Left ventricle myocardium superior (tissue), 1 donor: ENCODE results near the gene NBEA. TPM values are rescaled to one million over a fixed set of nuclear protein-coding genes. Genes with fewer than 3 reads are reported as not detected.
A peak's percentile ranks its signal among the peaks of the same experiment; 100 is the strongest.
"Not testable (repeated sequence)": the region's sequence is repeated elsewhere in the genome, so short reads cannot be mapped to it uniquely, and the experiment has no call there.

ENCODE experiments used
- ATAC-seq: fragments of 200-7000 bp; cut with Tn5 transposase; one replicate; pipeline ENCODE4 v1.9.1; 2020; ENCODE audit warnings: mild to moderate bottlenecking, moderate library complexity
- DNase-seq: peaks from one replicate; pipeline ENCODE4 v3.0.0-alpha.2; 2020
- intact Hi-C: fragments of 100-400 bp; cut with micrococcal nuclease; formaldehyde crosslinking; loops from one replicate; pipeline ENCODE4 v1.11.0; 2022
- long read RNA-seq: library from polyadenylated mRNA; unstranded; transcript quantifications from one replicate; pipeline ENCODE4 v2.0.0, GENCODE V29; 2021
- total RNA-seq: library from RNA; stranded (reverse); fragmentation: NEBNext Ultra II Directional; extraction: Animal tissue kit (Norgen Biotek cat#: 25700); gene quantifications from one replicate; pipeline ENCODE4 v1.2.1, GENCODE V29; 2021
- donor health status: DM: no; HTN: yes; CAD: no; lungs with severe emphysema.

NBEA gene, protein sequence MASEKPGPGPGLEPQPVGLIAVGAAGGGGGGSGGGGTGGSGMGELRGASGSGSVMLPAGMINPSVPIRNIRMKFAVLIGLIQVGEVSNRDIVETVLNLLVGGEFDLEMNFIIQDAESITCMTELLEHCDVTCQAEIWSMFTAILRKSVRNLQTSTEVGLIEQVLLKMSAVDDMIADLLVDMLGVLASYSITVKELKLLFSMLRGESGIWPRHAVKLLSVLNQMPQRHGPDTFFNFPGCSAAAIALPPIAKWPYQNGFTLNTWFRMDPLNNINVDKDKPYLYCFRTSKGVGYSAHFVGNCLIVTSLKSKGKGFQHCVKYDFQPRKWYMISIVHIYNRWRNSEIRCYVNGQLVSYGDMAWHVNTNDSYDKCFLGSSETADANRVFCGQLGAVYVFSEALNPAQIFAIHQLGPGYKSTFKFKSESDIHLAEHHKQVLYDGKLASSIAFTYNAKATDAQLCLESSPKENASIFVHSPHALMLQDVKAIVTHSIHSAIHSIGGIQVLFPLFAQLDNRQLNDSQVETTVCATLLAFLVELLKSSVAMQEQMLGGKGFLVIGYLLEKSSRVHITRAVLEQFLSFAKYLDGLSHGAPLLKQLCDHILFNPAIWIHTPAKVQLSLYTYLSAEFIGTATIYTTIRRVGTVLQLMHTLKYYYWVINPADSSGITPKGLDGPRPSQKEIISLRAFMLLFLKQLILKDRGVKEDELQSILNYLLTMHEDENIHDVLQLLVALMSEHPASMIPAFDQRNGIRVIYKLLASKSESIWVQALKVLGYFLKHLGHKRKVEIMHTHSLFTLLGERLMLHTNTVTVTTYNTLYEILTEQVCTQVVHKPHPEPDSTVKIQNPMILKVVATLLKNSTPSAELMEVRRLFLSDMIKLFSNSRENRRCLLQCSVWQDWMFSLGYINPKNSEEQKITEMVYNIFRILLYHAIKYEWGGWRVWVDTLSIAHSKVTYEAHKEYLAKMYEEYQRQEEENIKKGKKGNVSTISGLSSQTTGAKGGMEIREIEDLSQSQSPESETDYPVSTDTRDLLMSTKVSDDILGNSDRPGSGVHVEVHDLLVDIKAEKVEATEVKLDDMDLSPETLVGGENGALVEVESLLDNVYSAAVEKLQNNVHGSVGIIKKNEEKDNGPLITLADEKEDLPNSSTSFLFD (N-terminal part only)
- total RNA-seq = 20.7 TPM
- long read RNA-seq, partial matches to known transcripts = 7 of 14 reads
- long read RNA-seq, other reads (novel, unspliced or antisense) = 7 of 14 reads

DNA sequence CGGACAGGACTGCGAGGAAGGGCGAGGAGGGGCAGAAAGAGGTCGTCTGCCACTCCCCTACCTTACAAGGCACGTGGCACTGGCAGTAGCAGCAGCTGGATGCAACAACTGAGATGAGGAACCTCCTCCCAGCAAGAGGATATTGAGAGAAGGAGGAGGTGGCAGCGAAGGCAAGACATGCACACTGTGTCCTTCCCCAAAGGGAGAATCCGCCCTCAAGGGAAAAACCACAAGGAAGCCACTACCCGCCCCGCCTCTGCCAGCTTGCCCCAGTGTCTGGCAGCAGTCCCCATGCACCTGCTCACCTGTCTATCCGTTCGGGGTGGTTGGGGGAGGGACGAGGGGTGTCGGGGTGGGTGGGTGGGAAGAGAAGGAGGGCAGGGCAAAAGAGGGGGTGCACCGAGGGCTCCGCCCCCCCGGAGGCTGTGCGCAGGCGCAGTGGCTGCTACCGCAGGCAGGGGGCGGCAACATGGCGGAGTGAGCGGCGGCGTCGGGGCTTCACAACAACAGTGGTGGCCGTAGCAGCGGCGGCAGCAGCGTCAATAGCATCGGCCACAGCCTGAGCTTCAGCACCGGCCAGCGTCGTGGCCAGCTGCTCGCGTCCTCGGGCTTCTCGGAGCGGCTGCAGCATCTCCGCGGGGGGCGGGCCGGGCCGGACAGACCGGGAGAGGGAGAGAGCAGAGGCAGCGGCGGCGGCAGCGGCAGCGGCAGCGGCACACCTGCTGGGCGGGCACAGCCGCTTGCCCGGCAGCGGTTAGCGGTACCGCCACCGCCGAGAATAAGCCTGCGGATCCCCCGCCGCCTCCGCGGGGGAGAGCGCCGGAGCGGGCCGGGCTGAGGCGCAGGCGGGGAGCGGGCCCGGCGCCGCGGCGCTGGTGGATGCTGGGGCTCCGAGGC is at the start of gene NBEA:
NBEA (plus strand) TSS at position 436 of the 897 bp plus-strand sequence. CDS start 551 bp downstream, outside the sequence.
- intact Hi-C loops = no loop called here
- DNase-seq (peak; percentile 88), ATAC-seq (peak; percentile 90)

DNA sequence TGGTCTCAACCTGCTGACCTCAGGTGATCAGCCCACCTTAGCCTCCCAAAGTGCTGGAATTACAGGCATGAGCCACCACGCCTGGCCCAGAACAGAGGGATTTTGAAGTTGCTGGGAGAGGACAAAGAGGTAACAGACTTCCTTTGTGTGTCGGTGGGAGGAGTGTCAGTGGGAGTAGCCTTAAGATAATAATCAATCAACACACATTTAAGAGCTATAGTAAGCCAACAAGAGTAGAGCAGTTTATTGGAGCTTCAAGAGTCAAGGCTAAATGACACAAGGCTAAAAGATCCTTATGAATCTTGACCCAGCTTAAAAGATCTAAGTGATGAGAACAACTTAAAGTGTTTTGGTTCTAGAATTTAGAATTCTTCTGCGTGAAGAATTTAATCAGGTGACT is 47.3 kb upstream of the NBEA start:
- no peak for ATAC-seq
- no peak for DNase-seq
- intact Hi-C loops = no loop called here

DNA sequence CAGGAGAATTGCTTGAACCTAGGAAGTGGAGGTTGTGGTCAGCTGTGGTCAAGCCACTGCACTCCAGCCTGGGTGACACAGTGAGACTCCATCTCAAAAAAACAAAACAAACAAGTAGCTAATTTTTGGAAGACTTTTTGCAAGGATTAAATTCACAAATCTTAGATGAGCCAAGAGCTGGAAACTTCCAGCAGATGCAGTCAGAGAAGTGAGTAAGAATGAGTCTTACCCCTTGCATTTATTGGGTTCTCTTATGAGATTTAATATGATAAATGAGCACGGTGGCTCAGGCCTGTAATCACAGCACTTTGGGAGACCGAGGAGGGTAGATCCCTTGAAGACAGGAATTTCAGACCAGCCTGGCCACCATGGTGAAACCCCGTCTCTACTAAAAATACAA is 44.9 kb upstream of the NBEA start:
- ATAC-seq (no peak), DNase-seq (no peak)
- intact Hi-C loops = no loop called here

DNA sequence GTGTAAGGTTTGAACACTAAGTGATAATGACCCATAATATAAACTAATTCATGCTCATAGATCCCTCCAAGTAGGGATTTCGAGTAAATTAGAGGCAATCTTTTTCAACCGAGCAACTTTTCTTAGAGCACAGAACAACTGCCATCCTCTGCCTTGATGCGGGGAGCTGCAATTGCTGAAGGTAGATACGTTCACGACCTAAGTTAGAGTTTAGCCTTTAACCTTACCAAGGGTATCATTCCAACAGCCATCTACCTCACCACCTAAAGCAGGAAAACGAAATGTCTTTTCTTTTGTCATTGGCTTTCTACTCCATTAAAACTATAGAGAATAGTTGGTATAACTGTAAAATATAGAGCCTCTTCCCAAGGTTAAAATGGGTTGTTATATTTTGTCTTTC is 42.2 kb upstream of the NBEA start:
- DNase-seq = no peak
- intact Hi-C loops = no loop called here
- no peak for ATAC-seq

DNA sequence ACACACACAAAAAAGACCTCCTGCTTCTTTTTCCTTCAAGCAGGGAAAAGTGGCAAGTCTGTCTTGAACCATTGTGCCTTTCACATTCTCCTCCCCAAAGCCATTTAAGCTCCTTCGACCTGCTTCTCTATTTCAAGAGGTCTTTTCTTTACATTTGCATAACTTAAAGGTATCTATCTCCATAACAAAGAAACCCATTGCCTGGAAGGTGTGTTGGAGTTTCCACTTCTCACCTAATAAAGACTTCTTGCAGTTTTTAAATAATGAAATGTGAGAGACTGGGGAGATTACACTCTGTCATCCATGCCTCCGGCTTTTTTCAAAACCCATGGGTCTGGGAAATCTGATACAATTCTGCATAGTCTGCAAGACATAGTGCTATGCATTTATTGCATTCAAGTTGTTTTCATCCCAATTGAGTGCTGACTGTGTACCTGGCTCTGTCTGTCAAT is 41.8 kb upstream of the NBEA start:
- no peak for ATAC-seq

DNA sequence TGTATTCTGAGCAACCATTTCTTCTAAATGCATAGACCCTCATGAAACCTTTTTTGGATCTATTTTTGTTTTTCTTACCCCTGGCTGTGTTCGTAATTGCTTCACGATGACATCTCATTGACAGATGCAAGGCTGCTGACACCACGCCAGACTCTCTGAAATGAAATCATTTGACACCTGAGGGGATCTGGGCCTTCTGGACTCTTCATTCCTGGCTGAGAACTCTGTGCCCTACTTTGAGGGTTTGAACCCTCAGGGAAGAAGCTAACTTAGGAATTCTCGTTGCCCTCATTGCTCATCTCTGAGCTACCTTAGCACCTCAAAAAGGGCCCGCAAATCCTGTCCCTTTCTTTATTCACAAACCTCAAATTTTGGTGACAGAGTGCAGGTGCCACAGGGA is 40.5 kb upstream of the NBEA start:
- intact Hi-C loops = no loop called here
- ATAC-seq (no peak), DNase-seq (no peak)

More for the DNA sequence above, 41.8 kb upstream of the NBEA start:
- intact Hi-C loops = no loop called here
- no peak for DNase-seq

DNA sequence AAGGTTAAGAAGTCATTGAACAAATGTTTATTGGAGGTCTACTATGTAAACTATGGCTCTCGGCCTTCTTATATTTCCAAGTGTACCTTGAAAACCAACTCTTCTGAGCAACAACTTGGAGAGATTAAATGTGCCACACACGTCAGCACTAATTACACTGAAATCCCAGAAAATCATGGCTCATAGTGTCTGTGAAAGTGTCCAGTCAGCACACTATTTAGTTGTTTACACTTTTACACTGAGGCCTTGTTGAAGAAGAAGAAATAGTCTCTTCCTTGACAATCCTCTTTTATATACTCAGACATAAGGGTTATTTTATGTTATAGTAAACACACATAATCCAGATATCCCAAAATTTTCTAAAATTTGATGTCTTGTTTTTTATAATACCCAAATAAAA is 30.9 kb upstream of the NBEA start:
- intact Hi-C loops = no loop called here
- DNase-seq (no peak), ATAC-seq (no peak)

DNA sequence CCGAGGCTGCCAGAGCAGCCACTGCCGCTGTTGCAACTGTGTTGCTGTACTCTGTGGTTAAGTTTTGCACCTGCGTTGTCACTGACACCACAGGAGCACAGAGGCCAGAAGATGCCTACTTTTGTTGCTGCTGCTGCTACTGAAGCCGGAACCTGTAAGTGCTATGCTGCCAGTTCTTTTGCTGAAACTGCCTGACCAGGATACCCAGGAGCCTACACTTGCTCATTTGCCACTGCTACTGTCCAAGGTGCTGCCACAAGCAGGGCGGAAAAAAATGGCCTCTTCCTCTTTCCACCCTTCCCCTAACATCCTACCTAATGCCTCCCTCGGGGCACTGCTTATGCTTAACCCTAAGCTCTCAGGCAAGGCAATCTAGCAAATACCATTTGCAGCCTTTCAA is 29.0 kb upstream of the NBEA start:
- ATAC-seq = peak; percentile 27
- no peak for DNase-seq
- intact Hi-C loops = no loop called here

DNA sequence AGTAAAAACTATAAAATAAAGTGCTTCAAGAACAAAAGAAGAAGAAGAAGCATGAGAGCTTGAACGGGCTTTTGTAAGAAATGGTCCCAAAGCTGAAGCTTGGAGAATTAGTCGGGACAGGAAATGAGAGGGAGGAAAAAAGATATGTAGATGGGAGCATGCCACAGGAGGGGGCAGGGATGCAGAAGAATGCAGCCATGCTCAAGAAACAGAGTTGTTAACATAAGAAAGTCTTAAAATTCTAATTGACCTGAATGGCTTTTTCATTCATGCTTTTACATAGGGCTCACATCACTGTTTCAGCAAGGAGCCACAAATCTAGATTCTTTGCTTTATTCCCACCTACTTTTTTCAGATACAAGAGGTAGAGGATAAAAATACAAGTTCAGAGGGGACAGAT is 27.7 kb upstream of the NBEA start:
- no peak for DNase-seq
- ATAC-seq = no peak
- intact Hi-C loops = no loop called here

DNA sequence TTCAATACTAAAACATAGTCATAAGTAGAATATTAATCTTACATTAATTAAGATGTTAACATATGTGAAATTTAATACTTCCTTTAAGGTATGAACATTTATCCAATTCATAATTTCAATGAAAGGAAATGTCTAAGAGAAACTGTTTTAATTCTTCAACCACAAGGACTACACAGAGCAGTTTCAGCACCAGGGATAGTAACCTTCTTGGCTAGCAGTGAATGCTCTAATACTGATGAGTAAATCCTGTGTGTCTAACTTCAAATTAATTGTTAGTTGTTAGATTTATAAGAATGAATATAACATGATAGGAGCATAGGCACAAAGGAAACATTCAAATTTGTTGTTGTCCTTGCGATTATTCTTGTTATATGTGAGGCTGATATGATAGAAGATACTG is 15.6 kb upstream of the NBEA start:
- DNase-seq = no peak
- intact Hi-C loops = no loop called here

DNA sequence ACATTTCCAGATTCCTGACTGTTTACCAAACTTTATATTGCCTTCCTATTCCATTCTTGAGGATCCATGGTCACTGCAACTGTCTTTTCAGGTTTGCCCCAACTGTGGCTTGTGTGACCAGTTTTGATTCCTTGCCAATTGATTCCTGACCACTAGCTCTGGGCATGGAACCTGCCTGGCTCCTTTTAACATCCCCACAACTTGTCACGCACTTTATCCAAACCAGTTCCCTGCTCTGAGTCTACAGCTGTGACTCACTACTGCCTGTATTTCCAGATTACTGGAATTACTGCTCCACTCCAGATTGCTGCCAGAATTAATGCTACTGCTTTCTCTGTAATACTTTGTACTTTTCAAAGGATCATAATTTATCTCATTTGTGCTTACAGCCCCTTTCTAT is 13.4 kb upstream of the NBEA start:
- ATAC-seq = not testable (repeated sequence)

More for the DNA sequence above, 15.6 kb upstream of the NBEA start:
- no peak for ATAC-seq

DNA sequence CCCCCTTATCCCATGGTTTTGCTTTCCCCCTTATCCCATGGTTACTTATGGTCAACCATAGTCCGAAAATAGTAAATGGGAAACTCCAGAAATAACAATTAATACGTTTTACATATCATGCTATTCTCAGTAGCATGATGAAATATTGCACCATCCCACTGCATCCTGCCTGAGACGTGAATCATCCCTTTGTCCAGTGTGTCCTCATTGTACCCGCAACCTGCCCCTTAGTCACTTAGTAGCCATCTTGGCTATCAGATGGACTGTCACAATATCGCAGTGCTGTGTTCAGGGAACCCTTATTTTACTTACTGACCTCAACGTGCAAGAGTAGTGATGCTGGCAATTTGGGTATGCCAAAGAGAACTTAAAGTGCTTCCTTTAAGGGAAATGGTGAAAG is 10.5 kb upstream of the NBEA start:
- intact Hi-C loops = no loop called here
- no peak for ATAC-seq
- DNase-seq = no peak

More for the DNA sequence above, 13.4 kb upstream of the NBEA start:
- intact Hi-C loops, DNase-seq: not testable (repeated sequence)

DNA sequence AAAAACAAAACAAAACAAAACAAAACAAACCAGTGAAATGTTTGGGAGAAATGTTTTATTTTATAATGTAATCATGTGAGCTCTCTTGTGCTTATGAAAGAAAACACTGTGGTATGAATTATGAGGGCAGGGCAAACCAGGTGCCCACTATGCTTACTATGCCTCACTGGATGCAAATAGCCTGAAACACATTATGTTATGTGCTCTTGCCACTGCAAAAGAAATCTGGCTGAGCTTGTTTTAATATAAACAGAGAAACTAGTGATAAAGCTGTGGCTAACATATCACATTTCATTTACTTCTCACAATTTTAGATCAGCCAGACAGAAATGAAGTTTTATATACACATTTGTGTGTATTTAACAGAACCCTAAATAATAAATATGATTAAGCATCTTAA is 8.7 kb upstream of the NBEA start:
- ATAC-seq = no peak
- no peak for DNase-seq
- intact Hi-C loops = no loop called here

DNA sequence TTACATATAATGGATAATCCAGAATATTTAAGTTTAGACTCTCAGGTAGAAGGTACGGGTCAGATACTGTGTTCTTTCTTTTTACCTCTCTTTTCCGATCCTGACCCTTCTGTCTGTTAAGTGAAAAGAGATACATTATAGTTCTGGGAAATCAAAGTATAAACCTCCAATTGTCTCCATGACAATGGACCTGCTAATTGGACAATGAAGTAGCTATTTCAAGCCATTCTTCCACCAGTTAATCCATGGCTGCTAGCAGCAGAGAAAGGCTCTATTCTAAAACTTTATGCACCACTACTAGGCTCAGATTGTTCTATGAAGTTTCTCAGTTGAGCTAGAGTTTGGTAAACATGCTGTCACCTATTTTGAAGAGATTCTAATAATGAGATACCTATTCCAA is 8.3 kb upstream of the NBEA start:
- intact Hi-C loops = no loop called here

DNA sequence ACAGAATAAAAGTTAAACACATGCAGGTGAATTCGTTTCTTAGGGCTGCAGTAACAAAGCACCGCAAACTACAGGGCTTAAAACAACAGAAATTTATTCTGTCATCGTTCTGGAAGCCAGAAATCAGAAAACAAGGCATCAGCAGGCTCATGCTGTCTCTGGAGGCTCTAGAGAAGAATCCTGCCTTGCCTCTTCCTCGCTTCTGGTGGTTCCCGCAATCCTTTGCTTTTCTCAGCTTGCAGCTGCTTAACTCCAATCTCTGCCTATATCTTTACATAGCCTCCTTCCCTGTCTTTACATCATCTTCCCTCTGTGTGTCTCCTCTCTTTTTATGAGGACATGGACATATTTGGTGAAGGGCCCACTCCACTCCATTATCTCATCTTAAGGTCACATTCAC is 6.2 kb upstream of the NBEA start:
- ATAC-seq (no peak), DNase-seq (no peak)
- intact Hi-C loops = no loop called here

More for the DNA sequence above, 8.3 kb upstream of the NBEA start:
- ATAC-seq (no peak), DNase-seq (no peak)

DNA sequence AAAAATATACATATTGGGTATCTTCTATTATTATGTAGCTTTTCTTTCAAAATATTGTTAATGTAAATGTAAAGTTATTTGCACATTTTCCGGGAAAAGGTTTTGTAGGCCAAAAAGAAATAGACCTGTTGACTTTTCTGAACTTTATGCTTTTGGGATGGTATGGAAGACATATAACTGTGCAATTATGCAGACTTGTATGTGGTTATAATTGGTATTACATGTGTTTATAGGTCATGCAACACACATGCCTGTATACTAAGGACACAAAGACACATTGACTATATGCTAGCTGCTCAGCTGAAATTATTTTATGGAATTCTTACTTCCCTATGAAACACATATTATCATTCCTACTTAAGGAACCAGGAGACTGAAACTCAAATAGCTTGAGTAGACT is 2.3 kb upstream of the NBEA start:
- ATAC-seq (no peak), DNase-seq (no peak)
- intact Hi-C loops = no loop called here

DNA sequence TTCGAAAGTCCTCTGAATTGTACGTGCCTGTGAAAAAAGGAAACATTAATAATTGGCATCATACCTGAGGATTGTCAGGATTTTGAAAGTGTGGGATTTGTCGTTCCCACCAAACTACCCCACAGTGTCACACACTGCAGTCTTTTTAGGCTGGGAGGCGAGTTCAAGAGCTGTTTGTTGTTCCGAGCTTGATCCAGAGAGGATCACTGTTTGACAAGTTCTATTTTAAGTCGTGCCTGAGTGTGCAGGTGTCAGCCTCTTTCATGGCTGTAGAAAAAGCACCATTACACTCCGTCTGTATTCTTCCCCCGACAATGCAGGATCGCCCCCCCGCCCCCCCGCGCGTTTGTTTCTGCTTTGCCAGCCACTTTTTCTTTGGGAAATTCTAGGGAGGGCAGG is 635 bp upstream of the NBEA start:
- no peak for DNase-seq
- intact Hi-C loops = no loop called here

DNA sequence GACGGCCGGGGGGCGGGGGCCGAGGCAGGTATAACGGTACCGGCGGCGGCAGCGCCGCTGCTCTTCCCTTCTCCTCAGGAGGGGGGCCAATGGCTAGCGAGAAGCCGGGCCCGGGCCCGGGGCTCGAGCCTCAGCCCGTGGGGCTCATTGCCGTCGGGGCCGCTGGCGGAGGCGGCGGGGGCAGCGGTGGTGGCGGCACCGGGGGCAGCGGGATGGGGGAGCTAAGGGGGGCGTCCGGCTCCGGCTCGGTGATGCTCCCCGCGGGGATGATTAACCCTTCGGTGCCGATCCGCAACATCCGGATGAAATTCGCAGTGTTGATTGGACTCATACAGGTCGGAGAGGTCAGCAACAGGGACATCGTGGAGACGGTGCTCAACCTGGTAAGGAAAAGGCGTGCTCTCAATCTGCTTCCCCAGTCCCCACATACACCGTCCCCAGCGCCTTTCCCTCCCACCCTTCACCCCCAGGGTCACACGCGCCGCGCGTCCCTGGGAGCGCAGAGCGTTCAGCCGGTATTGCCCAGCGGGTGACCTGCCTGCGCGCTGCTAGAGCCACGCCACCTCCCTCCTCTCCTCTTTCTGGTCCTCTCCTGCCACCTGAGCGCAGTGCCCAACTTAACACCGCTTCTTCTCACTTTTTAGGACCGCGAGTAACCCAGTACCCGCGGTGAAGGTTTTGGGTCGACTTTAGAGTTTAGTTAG is 814 bp downstream of the NBEA start:
- intact Hi-C loops = no loop called here
- DNase-seq (peak; percentile 50), ATAC-seq (peak; percentile 72)

More for the DNA sequence above, 635 bp upstream of the NBEA start:
- peak; percentile 45 for ATAC-seq
